ENCODE results near the gene KRTAP6-3.

The KRTAP6-3 gene

GRCh38 chr21:30620522-30620921 lies 28.3 kb downstream of the KRTAP6-3 start, which contains the start of gene KRTAP20-4:
KRTAP20-4 (plus strand) TSS chr21:30620627.
- no peak for TF ChIP-seq CTCF (conservative IDR thresholded peaks at IDR 0.05)
- no peak within 1 kb of the TSS for H3K27ac ChIP-seq

DNA sequence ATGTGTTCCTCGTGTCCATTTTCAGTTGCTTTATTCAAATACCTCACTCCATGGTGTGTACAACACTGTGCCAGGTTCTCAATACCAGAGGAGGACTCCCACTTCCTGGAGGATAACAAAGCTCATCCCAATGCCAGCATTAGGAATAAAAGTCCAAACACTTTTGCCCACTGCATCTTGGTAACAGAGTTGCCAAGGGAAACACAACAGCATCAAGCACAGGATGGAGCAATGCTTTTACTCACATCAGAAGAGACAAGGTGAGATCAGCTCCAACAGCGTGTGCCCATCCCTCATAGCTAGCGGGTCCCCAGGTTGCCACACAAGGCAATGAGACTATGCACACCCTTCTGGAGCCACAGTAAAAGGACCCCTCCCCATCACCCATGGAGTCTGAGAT lies 31.1 kb downstream of the KRTAP6-3 start:
- no peak for TF ChIP-seq CTCF (conservative IDR thresholded peaks at IDR 0.05)
- no peak overlapping the region for H3K27ac ChIP-seq

DNA sequence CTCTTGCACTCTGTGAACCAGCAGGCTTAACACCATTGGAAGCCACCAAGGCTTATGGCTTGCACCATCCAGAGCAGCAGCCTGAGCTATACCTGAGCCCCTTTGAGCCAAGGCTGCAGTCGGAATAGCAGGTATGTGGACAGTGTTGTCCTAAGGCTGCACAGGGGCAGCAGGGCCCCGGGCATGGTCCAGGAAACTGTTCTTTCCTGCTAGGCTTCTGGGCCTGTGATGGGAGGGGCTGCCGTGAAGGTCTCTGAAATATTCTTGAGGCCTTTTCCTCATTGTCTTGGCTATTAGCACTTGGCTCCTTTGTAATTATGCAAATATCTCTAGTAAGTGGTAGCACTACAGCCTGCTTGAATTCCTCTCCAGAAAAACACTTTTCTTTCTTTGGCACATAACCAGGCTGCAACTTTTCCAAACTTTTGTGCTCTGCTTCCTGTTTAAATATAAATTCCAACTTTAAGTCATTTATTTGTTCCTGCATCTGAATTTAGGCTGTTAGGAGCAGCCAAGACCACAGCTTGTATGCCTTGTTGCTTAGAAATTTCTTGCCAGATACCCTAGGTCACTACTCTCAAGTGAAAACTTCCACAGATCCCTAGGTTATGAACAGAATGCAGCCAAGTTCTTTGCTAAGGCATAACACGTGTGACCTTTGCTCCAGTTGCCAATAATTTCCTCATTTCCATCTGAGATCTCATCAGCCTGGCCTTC lies 33.4 kb downstream of the KRTAP6-3 start:
- H3K27ac ChIP-seq: no peak overlapping the region
- no peak for TF ChIP-seq CTCF (conservative IDR thresholded peaks at IDR 0.05)

- H3K27ac ChIP-seq: no peak overlapping the region
- no peak for TF ChIP-seq CTCF (conservative IDR thresholded peaks at IDR 0.05)
Observed at GRCh38 chr21:30628109-30628508, 35.9 kb downstream of the KRTAP6-3 start.

DNA sequence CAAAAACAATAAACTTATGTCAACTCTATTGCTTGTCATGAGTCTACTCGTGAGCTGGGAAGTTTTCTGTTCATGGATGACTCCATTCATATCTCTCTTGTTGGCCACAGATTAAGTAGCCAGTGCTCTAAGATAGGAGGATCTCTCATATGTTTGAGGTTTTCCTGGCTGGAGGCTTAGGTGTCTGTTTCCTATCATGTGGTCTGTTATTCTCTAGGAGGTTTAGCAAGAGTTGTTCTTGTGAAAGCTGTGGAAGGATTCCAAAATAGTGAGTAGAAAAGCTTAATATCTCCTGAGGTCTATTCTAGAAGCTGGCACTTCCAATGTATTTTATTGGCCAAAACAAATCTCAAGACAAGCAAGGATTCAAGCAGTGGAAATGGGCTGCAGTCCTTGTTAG lies 37.0 kb downstream of the KRTAP6-3 start:
- no peak for TF ChIP-seq CTCF (conservative IDR thresholded peaks at IDR 0.05)
- H3K27ac ChIP-seq: no peak overlapping the region

DNA sequence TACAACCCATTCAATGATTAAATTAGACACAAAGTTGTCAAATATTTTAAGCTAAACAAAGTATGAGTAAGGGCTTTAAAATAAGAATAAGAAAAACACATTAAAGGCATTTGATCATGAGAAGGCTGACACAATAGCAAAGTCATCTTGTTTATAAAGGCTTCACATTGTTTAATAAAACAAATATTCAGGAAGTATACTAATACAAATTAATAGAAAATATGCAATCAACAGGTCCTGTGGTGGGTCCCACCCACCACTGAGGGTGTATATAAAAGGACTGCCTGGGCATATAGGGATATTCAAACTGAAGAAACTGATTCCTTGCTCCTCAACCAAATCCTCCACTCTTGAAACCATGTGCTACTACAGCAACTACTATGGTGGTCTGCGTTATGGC lies 42.7 kb downstream of the KRTAP6-3 start, which contains the start of gene KRTAP20-2:
Gene KRTAP20-2 (plus strand): TSS at position 301 of the 400 bp plus-strand sequence. CDS start 58 bp downstream, at position 359.
- no peak within 1 kb of the TSS for H3K27ac ChIP-seq
- TF ChIP-seq CTCF (conservative IDR thresholded peaks at IDR 0.05): no peak

DNA sequence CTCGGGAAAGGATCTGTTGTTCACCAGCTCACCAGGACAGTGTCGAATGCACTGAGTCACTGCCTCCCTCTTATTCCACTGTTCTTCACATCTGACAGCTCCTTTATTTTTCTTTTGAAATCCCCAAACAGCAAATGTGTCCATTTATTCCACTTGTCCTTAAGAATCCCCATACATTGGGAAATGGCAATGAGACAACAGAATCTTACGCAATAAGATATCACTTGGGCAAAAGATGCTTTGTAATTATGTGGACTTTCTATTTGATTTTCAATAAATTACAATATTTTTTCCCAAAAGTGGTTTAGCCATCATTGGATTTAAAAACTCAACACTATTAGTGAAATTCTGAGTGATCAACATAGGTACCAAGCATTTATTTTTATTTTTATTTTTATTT lies 46.4 kb downstream of the KRTAP6-3 start:
- TF ChIP-seq CTCF (conservative IDR thresholded peaks at IDR 0.05): no peak
- no peak overlapping the region for H3K27ac ChIP-seq
